GM23338 (cell line): ENCODE results near the gene PRR14L.

Experiments
- CREB1 ChIP-seq: fragments of 250-450 bp; sonication (Bioruptor Pico); IDR thresholded peaks from 2 replicates; pipeline ENCODE4 v1.5.0; 2020; ENCODE audit warnings: low read depth, mild to moderate bottlenecking, moderate library complexity
- EZH2 ChIP-seq: fragments of 200-600 bp; sonication (generic); IDR thresholded peaks from one replicate; pipeline ENCODE4 v1.8.0; 2017; ENCODE audit warnings: antibody characterized with exemption, mild to moderate bottlenecking, low read depth; ENCODE audit not compliant: unreplicated experiment
- POLR2AphosphoS5 ChIP-seq: IDR thresholded peaks from 2 replicates; pipeline ENCODE4 v1.6.1; 2016; ENCODE audit warnings: antibody characterized with exemption, low read depth
- TF ChIP-seq, protein P1 (sequence below), 2 experiments: fragments of 200-600 bp in 1 of 2; sonication (generic) in 1 of 2; conservative IDR thresholded peaks; 2 replicates each; pipeline versions ENCODE4 v1.5.1 to v1.6.1; 2016 to 2017; ENCODE audit warnings: antibody characterized with exemption in 2 of 2, low read depth in 2 of 2, mild to moderate bottlenecking in 2 of 2, moderate library complexity in 1 of 2
- TF ChIP-seq, protein P2 (sequence below): IDR thresholded peaks from one replicate; pipeline ENCODE4 v1.6.1; 2018; ENCODE audit warnings: antibody characterized with exemption; ENCODE audit not compliant: unreplicated experiment

DNA sequence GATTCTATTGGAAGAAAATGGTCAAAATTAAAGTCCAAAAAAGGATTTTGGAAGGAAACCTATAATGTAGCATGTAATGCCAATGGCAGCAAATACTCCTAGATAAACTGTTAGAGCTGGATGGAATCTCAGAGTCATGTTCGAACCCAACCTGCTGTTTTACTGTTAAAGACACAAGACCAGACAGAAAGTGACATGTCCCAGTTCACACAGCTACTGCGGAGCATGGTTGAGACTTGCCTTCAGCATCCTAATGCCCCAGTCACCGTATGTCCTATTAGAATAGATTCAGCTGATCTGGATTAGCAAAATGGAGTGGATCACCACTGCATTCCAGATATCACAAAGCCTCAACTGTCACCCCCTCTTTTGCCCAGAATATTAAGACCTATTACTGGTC, 102.9 kb downstream of the PRR14L start:
- TF ChIP-seq, protein P1, sequence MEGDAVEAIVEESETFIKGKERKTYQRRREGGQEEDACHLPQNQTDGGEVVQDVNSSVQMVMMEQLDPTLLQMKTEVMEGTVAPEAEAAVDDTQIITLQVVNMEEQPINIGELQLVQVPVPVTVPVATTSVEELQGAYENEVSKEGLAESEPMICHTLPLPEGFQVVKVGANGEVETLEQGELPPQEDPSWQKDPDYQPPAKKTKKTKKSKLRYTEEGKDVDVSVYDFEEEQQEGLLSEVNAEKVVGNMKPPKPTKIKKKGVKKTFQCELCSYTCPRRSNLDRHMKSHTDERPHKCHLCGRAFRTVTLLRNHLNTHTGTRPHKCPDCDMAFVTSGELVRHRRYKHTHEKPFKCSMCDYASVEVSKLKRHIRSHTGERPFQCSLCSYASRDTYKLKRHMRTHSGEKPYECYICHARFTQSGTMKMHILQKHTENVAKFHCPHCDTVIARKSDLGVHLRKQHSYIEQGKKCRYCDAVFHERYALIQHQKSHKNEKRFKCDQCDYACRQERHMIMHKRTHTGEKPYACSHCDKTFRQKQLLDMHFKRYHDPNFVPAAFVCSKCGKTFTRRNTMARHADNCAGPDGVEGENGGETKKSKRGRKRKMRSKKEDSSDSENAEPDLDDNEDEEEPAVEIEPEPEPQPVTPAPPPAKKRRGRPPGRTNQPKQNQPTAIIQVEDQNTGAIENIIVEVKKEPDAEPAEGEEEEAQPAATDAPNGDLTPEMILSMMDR (conservative IDR thresholded peaks at IDR 0.05; ENCODE audit: low read depth in 2 of 2) = no peak
- TF ChIP-seq, protein P2, sequence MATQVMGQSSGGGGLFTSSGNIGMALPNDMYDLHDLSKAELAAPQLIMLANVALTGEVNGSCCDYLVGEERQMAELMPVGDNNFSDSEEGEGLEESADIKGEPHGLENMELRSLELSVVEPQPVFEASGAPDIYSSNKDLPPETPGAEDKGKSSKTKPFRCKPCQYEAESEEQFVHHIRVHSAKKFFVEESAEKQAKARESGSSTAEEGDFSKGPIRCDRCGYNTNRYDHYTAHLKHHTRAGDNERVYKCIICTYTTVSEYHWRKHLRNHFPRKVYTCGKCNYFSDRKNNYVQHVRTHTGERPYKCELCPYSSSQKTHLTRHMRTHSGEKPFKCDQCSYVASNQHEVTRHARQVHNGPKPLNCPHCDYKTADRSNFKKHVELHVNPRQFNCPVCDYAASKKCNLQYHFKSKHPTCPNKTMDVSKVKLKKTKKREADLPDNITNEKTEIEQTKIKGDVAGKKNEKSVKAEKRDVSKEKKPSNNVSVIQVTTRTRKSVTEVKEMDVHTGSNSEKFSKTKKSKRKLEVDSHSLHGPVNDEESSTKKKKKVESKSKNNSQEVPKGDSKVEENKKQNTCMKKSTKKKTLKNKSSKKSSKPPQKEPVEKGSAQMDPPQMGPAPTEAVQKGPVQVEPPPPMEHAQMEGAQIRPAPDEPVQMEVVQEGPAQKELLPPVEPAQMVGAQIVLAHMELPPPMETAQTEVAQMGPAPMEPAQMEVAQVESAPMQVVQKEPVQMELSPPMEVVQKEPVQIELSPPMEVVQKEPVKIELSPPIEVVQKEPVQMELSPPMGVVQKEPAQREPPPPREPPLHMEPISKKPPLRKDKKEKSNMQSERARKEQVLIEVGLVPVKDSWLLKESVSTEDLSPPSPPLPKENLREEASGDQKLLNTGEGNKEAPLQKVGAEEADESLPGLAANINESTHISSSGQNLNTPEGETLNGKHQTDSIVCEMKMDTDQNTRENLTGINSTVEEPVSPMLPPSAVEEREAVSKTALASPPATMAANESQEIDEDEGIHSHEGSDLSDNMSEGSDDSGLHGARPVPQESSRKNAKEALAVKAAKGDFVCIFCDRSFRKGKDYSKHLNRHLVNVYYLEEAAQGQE = no peak
- TF ChIP-seq CREB1 (CRISPR knock-in tag) = no peak
- TF ChIP-seq EZH2 = no peak
- TF ChIP-seq POLR2AphosphoS5 = no peak
